Liver (tissue), 9 donors: ENCODE measurements around the gene OR4D11. TPM values are rescaled to one million over a fixed set of nuclear protein-coding genes. Genes with fewer than 3 reads are reported as not detected.

Experiments used
- DNase-seq: peaks from one replicate; pipeline ENCODE4 v3.0.0-alpha.2; 2017; ENCODE audit warnings: low spot score
- H3K27ac ChIP-seq, 2 donors: one replicate each; pipeline ENCODE4 v1.7.0; 2013; ENCODE audit warnings: inconsistent platforms in 2 of 2, low read length in 2 of 2, control low read depth in 1 of 2, low read depth in 1 of 2, mild to moderate bottlenecking in 1 of 2
- H3K27me3 ChIP-seq, 4 donors: one replicate each; pipeline versions ENCODE4 v1.6.1 to v1.7.0; 2013; ENCODE audit warnings: low read length in 3 of 4, inconsistent platforms in 1 of 4, mild to moderate bottlenecking in 1 of 4, moderate library complexity in 1 of 4; ENCODE audit not compliant: control insufficient read depth in 4 of 4, insufficient read depth in 4 of 4
- H3K36me3 ChIP-seq, 4 donors: one replicate each; pipeline versions ENCODE4 v1.6.1 to v1.7.0; 2013; ENCODE audit warnings: low read length in 3 of 4, mild to moderate bottlenecking in 3 of 4, low read depth in 1 of 4, moderate library complexity in 1 of 4; ENCODE audit not compliant: control insufficient read depth in 4 of 4, insufficient read depth in 3 of 4
- H3K4me1 ChIP-seq, 4 donors: one replicate each; pipeline versions ENCODE4 v1.6.1 to v1.7.0; 2013; ENCODE audit warnings: low read length in 3 of 4, mild to moderate bottlenecking in 3 of 4, moderate library complexity in 1 of 4; ENCODE audit not compliant: control insufficient read depth in 4 of 4, insufficient read depth in 4 of 4
- H3K4me3 ChIP-seq, 3 donors: one replicate each; pipeline versions ENCODE4 v1.6.1 to v1.7.0; 2013; ENCODE audit warnings: low read length in 3 of 3, control low read depth in 1 of 3, low read depth in 1 of 3, mild to moderate bottlenecking in 1 of 3
- H3K9ac ChIP-seq, 2 donors: one replicate each; pipeline ENCODE4 v1.7.0; 2013; ENCODE audit warnings: low read length in 2 of 2, mild to moderate bottlenecking in 2 of 2, moderate library complexity in 2 of 2, control low read depth in 1 of 2, low read depth in 1 of 2
- H3K9me3 ChIP-seq, 4 donors: one replicate each; pipeline versions ENCODE4 v1.6.1 to v1.7.0; 2013; ENCODE audit warnings: low read length in 3 of 4; ENCODE audit not compliant: control insufficient read depth in 4 of 4
- ATF3 ChIP-seq: IDR thresholded peaks from 2 replicates; pipeline ENCODE4 v1.6.1; 2016; ENCODE audit warnings: antibody characterized with exemption
- CTCF ChIP-seq: fragments of 150-350 bp; IDR thresholded peaks from 2 replicates; pipeline ENCODE4 v1.5.1; 2017; ENCODE audit warnings: improper control_type of control experiment, low read depth, low read length; ENCODE audit not compliant: missing input control
- EGR1 ChIP-seq, 2 donors: IDR thresholded peaks; 2 replicates each; pipeline ENCODE4 v1.6.1; 2016 to 2018; ENCODE audit warnings: antibody characterized with exemption in 2 of 2, low read depth in 2 of 2
- FOXA1 ChIP-seq: IDR thresholded peaks from 2 replicates; pipeline ENCODE4 v1.6.1; 2016; ENCODE audit warnings: antibody characterized with exemption
- FOXA2 ChIP-seq: IDR thresholded peaks from 2 replicates; pipeline ENCODE4 v1.6.1; 2016; ENCODE audit warnings: antibody characterized with exemption
- GABPA ChIP-seq, 2 donors: IDR thresholded peaks in 1 of 2; conservative IDR thresholded peaks in 1 of 2; 2 replicates each; pipeline ENCODE4 v1.6.1; 2016; ENCODE audit warnings: antibody characterized with exemption in 2 of 2, mild to moderate bottlenecking in 1 of 2, moderate library complexity in 1 of 2
- HNF4A ChIP-seq, 2 donors: conservative IDR thresholded peaks; 2 replicates each; pipeline ENCODE4 v1.6.1; 2016; ENCODE audit warnings: antibody characterized with exemption in 2 of 2, mild to moderate bottlenecking in 2 of 2
- HNF4G ChIP-seq: IDR thresholded peaks from 2 replicates; pipeline ENCODE4 v1.6.1; 2016; ENCODE audit warnings: antibody characterized with exemption
- JUND ChIP-seq, 2 donors: IDR thresholded peaks; 2 replicates each; pipeline ENCODE4 v1.6.1; 2016; ENCODE audit warnings: antibody characterized with exemption in 2 of 2
- MAX ChIP-seq: IDR thresholded peaks from 2 replicates; pipeline ENCODE4 v1.6.1; 2016; ENCODE audit warnings: antibody characterized with exemption
- NR2F2 ChIP-seq: IDR thresholded peaks from 2 replicates; pipeline ENCODE4 v1.6.1; 2016; ENCODE audit warnings: antibody characterized with exemption
- RAD21 ChIP-seq, 2 donors: IDR thresholded peaks; 2 replicates each; pipeline ENCODE4 v1.6.1; 2016; ENCODE audit warnings: antibody characterized with exemption in 2 of 2, mild to moderate bottlenecking in 2 of 2
- RXRA ChIP-seq, 2 donors: IDR thresholded peaks; 2 replicates each; pipeline ENCODE4 v1.6.1; 2017 to 2018; ENCODE audit warnings: antibody characterized with exemption in 2 of 2, mild to moderate bottlenecking in 1 of 2
- SP1 ChIP-seq: IDR thresholded peaks from 2 replicates; pipeline ENCODE4 v1.6.1; 2018; ENCODE audit warnings: antibody characterized with exemption, mild to moderate bottlenecking
- TAF1 ChIP-seq: conservative IDR thresholded peaks from 2 replicates; pipeline ENCODE4 v1.6.1; 2016; ENCODE audit warnings: antibody characterized with exemption, mild to moderate bottlenecking
- YY1 ChIP-seq: IDR thresholded peaks from 2 replicates; pipeline ENCODE4 v1.6.1; 2016; ENCODE audit warnings: antibody characterized with exemption, mild to moderate bottlenecking
- WGBS: extraction: QIAGEN DNeasy Blood & Tissue Kit; methylation state at CpG from one replicate; pipeline ENCODE4 v1.1.7; 2013; 5-methylcytosine and 5-hydroxymethylcytosine counted together
- polyA plus RNA-seq, 2 donors: library from polyadenylated mRNA; stranded (reverse) in 1 of 2; unstranded in 1 of 2; fragments of 200-250 nt in 1 of 2; fragments of >200 nt in 1 of 2; fragmentation: Nextera tagmentation in 1 of 2; extraction: Ambion mirVana in 1 of 2; gene quantifications; one replicate each; pipeline versions ENCODE4 v1.2.1 to v1.2.3, GENCODE V29; 2013 to 2015
- total RNA-seq, 2 donors: library from RNA; depleted of rRNA; stranded (reverse); fragments of >200 nt; gene quantifications; one replicate each; pipeline ENCODE4 v1.2.3, GENCODE V29; 2014
- TF ChIP-seq, protein P1 (sequence below): IDR thresholded peaks from 2 replicates; pipeline ENCODE4 v1.6.1; 2016; ENCODE audit warnings: antibody characterized with exemption, mild to moderate bottlenecking
- TF ChIP-seq, protein P2 (sequence below): IDR thresholded peaks from 2 replicates; pipeline ENCODE4 v1.6.1; 2016; ENCODE audit warnings: antibody characterized with exemption
- donor health status: healthy.
- donor health status: healthy.
- donor health status: healthy.
- donor health status: healthy.
- donor health status: healthy.

OR4D11 gene
- total and polyA plus RNA-seq, 4 donors, result not detected

DNA sequence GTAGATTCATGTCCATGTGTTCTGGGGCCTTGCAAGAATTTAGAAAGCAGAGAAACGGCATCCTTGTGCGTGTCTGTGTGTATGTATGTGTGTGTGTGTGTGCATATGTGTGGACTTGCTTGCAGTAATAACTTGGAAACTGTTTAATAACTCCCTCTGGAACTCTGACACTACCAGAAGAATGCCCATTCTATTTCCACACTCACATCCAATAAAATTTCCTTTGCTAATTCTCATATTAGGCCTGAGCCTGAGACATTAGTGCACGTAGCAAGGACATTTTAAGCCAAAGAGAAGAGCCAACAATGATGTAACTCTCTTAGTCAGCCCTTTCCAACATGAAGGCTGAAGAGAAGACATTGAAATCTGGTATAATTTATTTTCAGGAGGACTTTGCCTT, 43.5 kb upstream of the OR4D11 start:
- no peak overlapping the region for H3K9ac ChIP-seq
- no peaks in the 10 kb centered on the region for H3K36me3 ChIP-seq
- H3K4me3 ChIP-seq, result no peak overlapping the region
- H3K27ac ChIP-seq, result no peak overlapping the region
- H3K4me1 ChIP-seq, result no peaks in the 10 kb centered on the region
- no peak for DNase-seq
- WGBS, result 88% methylated on average over 3 of the region's 3 CpGs
- no peak for TF ChIP-seq RXRA (IDR thresholded peaks at IDR 0.05)
- TF ChIP-seq NR2F2, result no peak
- TF ChIP-seq MAX, result no peak
- TF ChIP-seq JUND (IDR thresholded peaks at IDR 0.05), result no peak
- TF ChIP-seq FOXA1, result no peak
- no peak for TF ChIP-seq EGR1 (IDR thresholded peaks at IDR 0.05; ENCODE audit: low read depth in 2 of 2)
- TF ChIP-seq HNF4A (conservative IDR thresholded peaks at IDR 0.05), result no peak
- no peak for TF ChIP-seq CTCF
- TF ChIP-seq, protein P1, sequence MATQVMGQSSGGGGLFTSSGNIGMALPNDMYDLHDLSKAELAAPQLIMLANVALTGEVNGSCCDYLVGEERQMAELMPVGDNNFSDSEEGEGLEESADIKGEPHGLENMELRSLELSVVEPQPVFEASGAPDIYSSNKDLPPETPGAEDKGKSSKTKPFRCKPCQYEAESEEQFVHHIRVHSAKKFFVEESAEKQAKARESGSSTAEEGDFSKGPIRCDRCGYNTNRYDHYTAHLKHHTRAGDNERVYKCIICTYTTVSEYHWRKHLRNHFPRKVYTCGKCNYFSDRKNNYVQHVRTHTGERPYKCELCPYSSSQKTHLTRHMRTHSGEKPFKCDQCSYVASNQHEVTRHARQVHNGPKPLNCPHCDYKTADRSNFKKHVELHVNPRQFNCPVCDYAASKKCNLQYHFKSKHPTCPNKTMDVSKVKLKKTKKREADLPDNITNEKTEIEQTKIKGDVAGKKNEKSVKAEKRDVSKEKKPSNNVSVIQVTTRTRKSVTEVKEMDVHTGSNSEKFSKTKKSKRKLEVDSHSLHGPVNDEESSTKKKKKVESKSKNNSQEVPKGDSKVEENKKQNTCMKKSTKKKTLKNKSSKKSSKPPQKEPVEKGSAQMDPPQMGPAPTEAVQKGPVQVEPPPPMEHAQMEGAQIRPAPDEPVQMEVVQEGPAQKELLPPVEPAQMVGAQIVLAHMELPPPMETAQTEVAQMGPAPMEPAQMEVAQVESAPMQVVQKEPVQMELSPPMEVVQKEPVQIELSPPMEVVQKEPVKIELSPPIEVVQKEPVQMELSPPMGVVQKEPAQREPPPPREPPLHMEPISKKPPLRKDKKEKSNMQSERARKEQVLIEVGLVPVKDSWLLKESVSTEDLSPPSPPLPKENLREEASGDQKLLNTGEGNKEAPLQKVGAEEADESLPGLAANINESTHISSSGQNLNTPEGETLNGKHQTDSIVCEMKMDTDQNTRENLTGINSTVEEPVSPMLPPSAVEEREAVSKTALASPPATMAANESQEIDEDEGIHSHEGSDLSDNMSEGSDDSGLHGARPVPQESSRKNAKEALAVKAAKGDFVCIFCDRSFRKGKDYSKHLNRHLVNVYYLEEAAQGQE, result no peak
- TF ChIP-seq HNF4G, result no peak
- no peak for TF ChIP-seq YY1
- TF ChIP-seq FOXA2, result no peak
- TF ChIP-seq SP1, result no peak
- TF ChIP-seq GABPA (IDR thresholded peaks at IDR 0.05 in 1 of 2, conservative IDR thresholded peaks at IDR 0.05 in 1 of 2), result no peak
- TF ChIP-seq, protein P2, sequence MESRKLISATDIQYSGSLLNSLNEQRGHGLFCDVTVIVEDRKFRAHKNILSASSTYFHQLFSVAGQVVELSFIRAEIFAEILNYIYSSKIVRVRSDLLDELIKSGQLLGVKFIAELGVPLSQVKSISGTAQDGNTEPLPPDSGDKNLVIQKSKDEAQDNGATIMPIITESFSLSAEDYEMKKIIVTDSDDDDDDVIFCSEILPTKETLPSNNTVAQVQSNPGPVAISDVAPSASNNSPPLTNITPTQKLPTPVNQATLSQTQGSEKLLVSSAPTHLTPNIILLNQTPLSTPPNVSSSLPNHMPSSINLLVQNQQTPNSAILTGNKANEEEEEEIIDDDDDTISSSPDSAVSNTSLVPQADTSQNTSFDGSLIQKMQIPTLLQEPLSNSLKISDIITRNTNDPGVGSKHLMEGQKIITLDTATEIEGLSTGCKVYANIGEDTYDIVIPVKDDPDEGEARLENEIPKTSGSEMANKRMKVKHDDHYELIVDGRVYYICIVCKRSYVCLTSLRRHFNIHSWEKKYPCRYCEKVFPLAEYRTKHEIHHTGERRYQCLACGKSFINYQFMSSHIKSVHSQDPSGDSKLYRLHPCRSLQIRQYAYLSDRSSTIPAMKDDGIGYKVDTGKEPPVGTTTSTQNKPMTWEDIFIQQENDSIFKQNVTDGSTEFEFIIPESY, result no peak
- no peak for TF ChIP-seq RAD21 (IDR thresholded peaks at IDR 0.05)
- TF ChIP-seq ATF3, result no peak
- no peaks in the 10 kb centered on the region for H3K9me3 ChIP-seq
- no peaks in the 10 kb centered on the region for H3K27me3 ChIP-seq

- Histone ChIP-seq H3K4me1 (no peaks in the 10 kb centered on the region), H3K9me3 (no peaks in the 10 kb centered on the region), H3K36me3 (no peaks in the 10 kb centered on the region), H3K27ac (no peak overlapping the region), H3K27me3 (no peaks in the 10 kb centered on the region), H3K4me3 (no peak overlapping the region), H3K9ac (no peak overlapping the region)
- no peak for DNase-seq
- WGBS, result 48% methylated on average over 5 of the region's 5 CpGs
- no peak for TF ChIP-seq YY1
- no peak for TF ChIP-seq TAF1
- no peak for TF ChIP-seq JUND (IDR thresholded peaks at IDR 0.05)
- TF ChIP-seq, protein P2, result no peak
- TF ChIP-seq, protein P1, result no peak
- no peak for TF ChIP-seq ATF3
These were observed 40.2 kb upstream of the OR4D11 start for GRCh38 chr11:59463190-59463641.
